Measurements from ENCODE around the gene LRP5. TPM values are rescaled to one million over a fixed set of nuclear protein-coding genes. Genes with fewer than 3 reads are reported as not detected.

LRP5 gene
- total and polyA plus RNA-seq, 3 donors from 2014 or later, result 15.7 to 21.3 (median 20.6) TPM

- intact Hi-C loops (cut with DNase I; ENCODE audit: low total_unique reads), result no loop called here
- Histone ChIP-seq H3K9me3 (no peaks in the 10 kb centered on the region), H3K27ac (no peak overlapping the region), H3K4me3 (no peak overlapping the region), H3K27me3 (no peaks in the 10 kb centered on the region), H3K36me3 (ENCODE audit: low read depth, missing control alignments) (no peaks in the 10 kb centered on the region), H3K4me1 (peaks cover 31% of the 10 kb centered on the region)
- DNase-seq, result no peak
- no peak for TF ChIP-seq POLR2A (IDR thresholded peaks at IDR 0.05)
- TF ChIP-seq CTCF (IDR thresholded peaks at IDR 0.05), result no peak
- WGBS, 2 donors, result 53 to 64% methylated on average over 19 of the region's 19 CpGs
Observed at GRCh38 chr11:68327586-68328370, 15.4 kb downstream of the LRP5 start.

- peak; percentile 77 for DNase-seq
- H3K4me1 ChIP-seq, result peaks cover 31% of the 10 kb centered on the region
- no peaks in the 10 kb centered on the region for H3K27me3 ChIP-seq
- no peaks in the 10 kb centered on the region for H3K9me3 ChIP-seq
- no peak overlapping the region for H3K4me3 ChIP-seq
- TF ChIP-seq POLR2A (IDR thresholded peaks at IDR 0.05) (no peak), CTCF (IDR thresholded peaks at IDR 0.05) (no peak)
- no peaks in the 10 kb centered on the region for H3K36me3 ChIP-seq (ENCODE audit: low read depth, missing control alignments)
- no peak overlapping the region for H3K27ac ChIP-seq
- intact Hi-C loops (cut with DNase I; ENCODE audit: low total_unique reads), result no loop called here
- 44 to 64% methylated on average over 21 to 25 of the region's 25 CpGs for WGBS, 2 donors
Observed at GRCh38 chr11:68328374-68329091, 16.1 kb downstream of the LRP5 start.

GRCh38 chr11:68329536-68329935 is 17.1 kb downstream of the LRP5 start:
- H3K36me3 ChIP-seq (ENCODE audit: low read depth, missing control alignments), result no peaks in the 10 kb centered on the region
- no peaks in the 10 kb centered on the region for H3K27me3 ChIP-seq
- no peak overlapping the region for H3K4me3 ChIP-seq
- no peaks in the 10 kb centered on the region for H3K9me3 ChIP-seq
- H3K27ac ChIP-seq, result no peak overlapping the region
- TF ChIP-seq POLR2A (IDR thresholded peaks at IDR 0.05) (no peak), CTCF (IDR thresholded peaks at IDR 0.05) (no peak)
- no peak for DNase-seq
- H3K4me1 ChIP-seq, result peaks cover 31% of the 10 kb centered on the region
- 70 to 71% methylated on average over 6 to 7 of the region's 7 CpGs for WGBS, 2 donors
- intact Hi-C loops (cut with DNase I; ENCODE audit: low total_unique reads), result no loop called here

GRCh38 chr11:68329978-68330699 is 17.7 kb downstream of the LRP5 start:
- Histone ChIP-seq H3K4me1 (peaks cover 31% of the 10 kb centered on the region), H3K9me3 (no peaks in the 10 kb centered on the region), H3K27me3 (no peaks in the 10 kb centered on the region), H3K27ac (no peak overlapping the region), H3K36me3 (ENCODE audit: low read depth, missing control alignments) (no peaks in the 10 kb centered on the region), H3K4me3 (no peak overlapping the region)
- intact Hi-C loops (cut with DNase I; ENCODE audit: low total_unique reads), result no loop called here
- no peak for DNase-seq
- WGBS, 2 donors, result 69% methylated on average over 12 to 13 of the region's 13 CpGs
- no peak for TF ChIP-seq POLR2A (IDR thresholded peaks at IDR 0.05)
- TF ChIP-seq CTCF (IDR thresholded peaks at IDR 0.05), result no peak

All from testis (tissue), 3 donors.